ENCODE measurements around the gene ACVR1.

Gene ACVR1

DNA sequence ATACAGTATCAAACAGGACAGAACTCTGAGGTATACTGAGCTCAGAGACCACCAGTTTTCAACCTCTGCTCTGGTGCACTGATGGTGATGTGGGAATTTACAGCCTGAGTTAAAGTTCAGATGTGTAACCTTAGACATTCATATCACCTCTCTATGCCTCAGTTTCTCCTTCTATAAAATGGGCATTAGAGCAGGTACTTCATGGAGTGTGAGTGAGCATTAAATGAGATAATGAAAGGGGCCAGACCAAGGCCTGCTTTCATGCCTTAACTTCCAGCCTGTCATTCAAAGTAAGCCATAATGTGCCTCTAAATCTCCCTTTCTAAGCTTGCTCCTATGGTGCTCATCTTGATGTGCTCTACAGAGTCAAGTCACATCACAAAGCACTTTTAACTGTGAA is 8.4 kb downstream of the ACVR1 start:
- DNase-seq (ENCODE audit: low read depth, low spot score): no peak
- no peak overlapping the region for H3K4me3 ChIP-seq (ENCODE audit: low read depth, low read length)
- TF ChIP-seq, protein P1, sequence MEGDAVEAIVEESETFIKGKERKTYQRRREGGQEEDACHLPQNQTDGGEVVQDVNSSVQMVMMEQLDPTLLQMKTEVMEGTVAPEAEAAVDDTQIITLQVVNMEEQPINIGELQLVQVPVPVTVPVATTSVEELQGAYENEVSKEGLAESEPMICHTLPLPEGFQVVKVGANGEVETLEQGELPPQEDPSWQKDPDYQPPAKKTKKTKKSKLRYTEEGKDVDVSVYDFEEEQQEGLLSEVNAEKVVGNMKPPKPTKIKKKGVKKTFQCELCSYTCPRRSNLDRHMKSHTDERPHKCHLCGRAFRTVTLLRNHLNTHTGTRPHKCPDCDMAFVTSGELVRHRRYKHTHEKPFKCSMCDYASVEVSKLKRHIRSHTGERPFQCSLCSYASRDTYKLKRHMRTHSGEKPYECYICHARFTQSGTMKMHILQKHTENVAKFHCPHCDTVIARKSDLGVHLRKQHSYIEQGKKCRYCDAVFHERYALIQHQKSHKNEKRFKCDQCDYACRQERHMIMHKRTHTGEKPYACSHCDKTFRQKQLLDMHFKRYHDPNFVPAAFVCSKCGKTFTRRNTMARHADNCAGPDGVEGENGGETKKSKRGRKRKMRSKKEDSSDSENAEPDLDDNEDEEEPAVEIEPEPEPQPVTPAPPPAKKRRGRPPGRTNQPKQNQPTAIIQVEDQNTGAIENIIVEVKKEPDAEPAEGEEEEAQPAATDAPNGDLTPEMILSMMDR (IDR thresholded peaks at IDR 0.05; ENCODE audit: insufficient read depth, low read length, missing control alignments): no peak
- POLR2A ChIA-PET: no interaction called here
- CTCF ChIA-PET: interaction anchor here (0.7 to 1.3 kb wide), 2 partner anchors 8 to 239 kb away, joined by 4 read pairs; partner anchors contain the start of genes ACVR1 and ACVR1C

DNA sequence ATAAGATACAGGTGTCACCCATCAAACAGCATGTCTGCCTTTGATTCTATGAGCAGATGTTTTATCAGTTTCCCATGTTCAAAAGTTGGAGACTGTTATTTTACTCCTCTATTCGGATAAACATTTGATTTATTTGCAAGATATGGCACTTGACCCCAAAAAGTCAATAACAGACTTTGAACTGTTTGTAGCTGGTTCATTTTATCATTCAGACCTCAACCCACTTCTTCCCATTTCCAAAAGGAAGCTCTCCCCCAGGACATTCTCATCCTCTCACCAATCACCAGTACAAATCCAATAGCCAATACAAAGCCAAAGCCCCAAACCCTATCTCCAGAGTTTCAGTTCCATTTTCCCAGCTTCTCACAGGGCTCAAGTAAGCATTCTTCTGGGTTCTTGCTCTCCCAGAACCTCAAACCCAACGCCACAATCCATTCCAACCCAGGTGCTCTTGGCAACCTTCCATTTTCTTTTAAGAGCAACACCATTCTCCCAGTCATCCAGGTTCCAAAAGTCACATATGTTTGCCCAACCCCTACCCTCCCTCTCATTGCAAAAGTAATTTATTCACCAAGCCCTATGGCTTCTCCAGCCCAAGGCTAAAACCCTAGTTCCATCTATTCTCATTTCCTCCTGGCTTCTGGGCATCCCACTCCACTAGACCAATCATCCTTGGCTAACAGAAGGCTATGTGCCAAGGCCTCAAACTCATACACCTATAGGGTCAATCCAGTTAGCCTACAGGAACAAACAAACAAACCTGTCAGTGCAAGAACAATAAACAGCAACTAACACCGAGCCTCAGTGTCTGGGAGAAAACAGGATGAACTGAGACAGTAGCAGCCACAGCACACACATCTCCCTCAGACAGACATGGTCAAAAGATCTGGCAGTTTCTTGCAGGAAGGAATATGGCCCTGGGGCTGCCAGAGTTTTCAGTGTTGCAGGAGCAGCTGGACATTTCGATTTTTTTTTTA is 9.2 kb downstream of the ACVR1 start:
- TF ChIP-seq, protein P1 (IDR thresholded peaks at IDR 0.05; ENCODE audit: insufficient read depth, low read length, missing control alignments): no peak
- no peak overlapping the region for H3K4me3 ChIP-seq (ENCODE audit: low read depth, low read length)
- POLR2A ChIA-PET: interaction anchor here (1.1 kb wide), 1 partner anchor 9 kb away, joined by 4 read pairs; the partner anchor contains the start of gene ACVR1
- CTCF ChIA-PET: interaction anchor here (1.2 to 1.4 kb wide), 3 partner anchors 9 to 27 kb away, joined by 3 to 10 read pairs (median 4); partner anchors contain the start of gene ACVR1
- DNase-seq (ENCODE audit: low read depth, low spot score): no peak

DNA sequence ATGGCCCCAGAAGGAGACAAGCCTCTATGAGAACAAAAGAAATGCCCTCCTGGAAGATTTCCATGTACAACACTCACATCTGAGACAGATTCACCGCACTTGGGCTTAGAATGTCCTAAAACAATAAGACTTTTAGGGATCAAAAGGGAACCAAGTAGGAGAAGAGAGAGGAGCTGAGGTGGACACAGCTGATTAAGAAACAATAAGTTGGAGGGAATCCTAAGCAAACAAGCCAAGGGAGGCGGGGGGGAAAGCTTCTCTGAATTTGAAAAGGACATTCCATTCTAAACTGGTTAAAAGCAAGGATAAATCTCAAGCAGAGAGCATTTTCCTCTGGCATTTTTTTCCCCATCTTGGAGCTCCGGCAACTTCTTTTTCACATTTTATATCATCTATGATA is 9.9 kb downstream of the ACVR1 start:
- ChIA-PET POLR2A (interaction anchor here (1.1 kb wide), 1 partner anchor 10 kb away, joined by 4 read pairs; the partner anchor contains the start of gene ACVR1), CTCF (interaction anchor here (1.2 to 1.4 kb wide), 2 partner anchors 10 to 26 kb away, joined by 3 to 10 read pairs; partner anchors contain the start of gene ACVR1)
- DNase-seq (ENCODE audit: low read depth, low spot score): no peak

DNA sequence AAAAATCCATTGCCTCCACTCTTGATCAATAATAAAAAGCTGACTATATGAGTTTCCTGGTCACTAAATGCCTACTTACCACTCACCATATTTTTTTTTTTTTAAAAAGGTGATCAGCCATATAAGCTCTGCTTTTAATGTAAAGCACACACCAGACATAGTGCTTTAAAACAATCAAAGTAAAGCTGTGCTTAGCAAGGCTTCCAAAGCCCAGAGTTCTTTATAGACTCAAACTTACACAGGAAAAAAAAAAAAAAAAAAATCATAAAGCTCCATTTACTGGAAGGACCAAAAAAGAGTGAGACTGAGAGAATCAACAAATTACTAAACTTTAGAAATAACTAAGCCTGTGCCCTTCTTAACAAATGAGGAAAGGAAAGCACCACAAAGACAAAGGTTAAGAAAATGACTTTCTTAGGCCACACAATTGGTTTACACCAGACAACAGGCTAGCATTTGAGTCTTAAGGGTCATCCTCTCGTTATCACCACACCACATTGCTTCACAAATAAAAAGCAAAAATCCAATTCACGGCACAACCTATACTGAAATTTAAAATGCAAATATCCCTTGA is 11.2 kb downstream of the ACVR1 start:
- H3K4me3 ChIP-seq (ENCODE audit: low read depth, low read length): no peak overlapping the region
- CTCF ChIA-PET: interaction anchor here (1.4 kb wide), 1 partner anchor 11 kb away, joined by 4 read pairs; the partner anchor contains the start of gene ACVR1
- POLR2A ChIA-PET: no interaction called here
- no peak for DNase-seq (ENCODE audit: low read depth, low spot score)
- TF ChIP-seq, protein P1 (IDR thresholded peaks at IDR 0.05; ENCODE audit: insufficient read depth, low read length, missing control alignments): no peak

More for the DNA sequence above, 9.9 kb downstream of the ACVR1 start:
- TF ChIP-seq, protein P1 (IDR thresholded peaks at IDR 0.05; ENCODE audit: insufficient read depth, low read length, missing control alignments): no peak
- no peak overlapping the region for H3K4me3 ChIP-seq (ENCODE audit: low read depth, low read length)

DNA sequence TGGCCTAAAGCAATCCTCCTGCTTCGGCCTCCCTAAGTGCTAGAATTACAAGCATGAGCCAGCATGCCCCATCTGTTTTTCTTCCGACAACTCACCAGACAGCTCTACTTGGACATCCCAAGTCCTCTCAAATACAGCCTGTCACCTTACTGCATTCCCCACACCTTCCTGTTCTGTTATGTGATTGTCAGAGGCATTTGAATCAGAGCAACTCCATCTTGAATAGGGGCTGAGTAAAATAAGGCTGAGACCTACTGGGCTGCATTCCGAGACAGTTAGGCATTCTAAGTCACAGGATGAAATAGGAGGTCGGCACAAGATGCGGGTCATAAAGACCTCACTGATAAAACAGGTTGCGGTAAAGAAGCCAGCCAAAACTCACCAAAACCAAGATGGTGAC is 17.3 kb downstream of the ACVR1 start:
- TF ChIP-seq, protein P1 (IDR thresholded peaks at IDR 0.05; ENCODE audit: insufficient read depth, low read length, missing control alignments): no peak

DNA sequence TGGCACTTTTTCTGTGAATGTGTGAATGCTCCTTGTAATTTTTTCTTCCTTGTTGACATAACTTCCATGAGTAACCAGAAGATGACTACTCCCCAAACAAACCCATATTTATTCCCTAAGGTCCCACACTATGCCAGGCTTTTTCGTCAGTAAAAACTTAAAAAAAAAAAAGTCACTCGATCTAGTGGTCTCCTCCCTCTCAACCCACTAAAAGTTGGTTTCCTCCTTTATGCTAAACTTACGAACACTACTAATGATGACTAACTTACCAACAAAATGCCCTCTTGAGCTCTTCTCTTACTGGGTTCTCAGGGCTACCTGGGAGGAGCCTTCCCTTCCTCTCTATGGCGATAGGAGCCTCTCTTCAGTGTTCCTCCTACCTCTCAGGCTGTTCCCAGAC is 18.2 kb downstream of the ACVR1 start:
- DNase-seq (ENCODE audit: low read depth, low spot score): no peak
- ChIA-PET CTCF (no interaction called here), POLR2A (no interaction called here)
- TF ChIP-seq, protein P1 (IDR thresholded peaks at IDR 0.05; ENCODE audit: insufficient read depth, low read length, missing control alignments): no peak
- H3K4me3 ChIP-seq (ENCODE audit: low read depth, low read length): no peak overlapping the region

More for the DNA sequence above, 17.3 kb downstream of the ACVR1 start:
- DNase-seq (ENCODE audit: low read depth, low spot score): no peak
- no peak overlapping the region for H3K4me3 ChIP-seq (ENCODE audit: low read depth, low read length)
- CTCF ChIA-PET: no interaction called here
- POLR2A ChIA-PET: no interaction called here
